Stimulated activated CD8-positive, alpha-beta memory T cell treated with anti-CD3 and anti-CD28 coated beads, Interleukin-15, amount 100 ng/mL, for 4 hours (primary cell): ENCODE results near the gene KLK10.

Experiments
- DNase-seq, 2 donors: peaks; one replicate each; pipeline ENCODE4 v3.0.0-alpha.2; 2020; ENCODE audit warnings: low read depth in 2 of 2

KLK10 gene

GRCh38 chr19:51019544-51019925, at the start of gene KLK10:
TSS of gene KLK10 (minus strand) at chr19:51019709. CDS start at chr19:51019130, 579 bp downstream.
- no peak for DNase-seq

- no peak for DNase-seq
Measured at GRCh38 chr19:51066393-51067186, 47.1 kb upstream of the KLK10 start.

- DNase-seq, result no peak
Measured at GRCh38 chr19:51065221-51065960, 45.9 kb upstream of the KLK10 start.

GRCh38 chr19:51064534-51065220, 45.2 kb upstream of the KLK10 start, which contains the start of gene KLK13:
TSS of gene KLK13 (minus strand) at chr19:51065092. CDS start at chr19:51065067, 25 bp downstream.
- DNase-seq, result no peak

GRCh38 chr19:51063664-51064063, 44.2 kb upstream of the KLK10 start:
- DNase-seq, result no peak

- no peak for DNase-seq
Measured at GRCh38 chr19:51060973-51061372, 41.5 kb upstream of the KLK10 start.

GRCh38 chr19:51060336-51060735, 40.8 kb upstream of the KLK10 start:
- no peak for DNase-seq

GRCh38 chr19:51059715-51060114, 40.2 kb upstream of the KLK10 start:
- DNase-seq, result no peak

GRCh38 chr19:51055866-51056265, 36.4 kb upstream of the KLK10 start:
- no peak for DNase-seq

GRCh38 chr19:51047031-51047335, 27.5 kb upstream of the KLK10 start:
- DNase-seq, result no peak

GRCh38 chr19:51044327-51044726, 24.8 kb upstream of the KLK10 start:
- no peak for DNase-seq

- DNase-seq, result no peak
Measured at GRCh38 chr19:51043497-51043896, 24.0 kb upstream of the KLK10 start.

GRCh38 chr19:51040151-51040550, 20.6 kb upstream of the KLK10 start:
- no peak for DNase-seq

- DNase-seq, result no peak
Measured at GRCh38 chr19:51036519-51036918, 17.0 kb upstream of the KLK10 start.

GRCh38 chr19:51034704-51035103, 15.2 kb upstream of the KLK10 start, which contains the start of gene KLK12:
TSS of gene KLK12 (minus strand) at chr19:51035002. CDS start at chr19:51034621, 381 bp downstream.
- no peak for DNase-seq

GRCh38 chr19:51031880-51032225, 12.3 kb upstream of the KLK10 start:
- no peak for DNase-seq

GRCh38 chr19:51031220-51031879, 11.8 kb upstream of the KLK10 start:
- DNase-seq, result no peak

GRCh38 chr19:51030631-51031030, 11.1 kb upstream of the KLK10 start:
- DNase-seq, result no peak

GRCh38 chr19:51029718-51030117, 10.2 kb upstream of the KLK10 start:
- DNase-seq, result no peak

- DNase-seq, result no peak
Measured at GRCh38 chr19:51027873-51028272, 8.4 kb upstream of the KLK10 start.

- DNase-seq, result no peak
Measured at GRCh38 chr19:51027126-51027806, 7.8 kb upstream of the KLK10 start.

GRCh38 chr19:51026554-51026831, 7.0 kb upstream of the KLK10 start, which contains the start of gene KLK11:
TSS of gene KLK11 (minus strand) at chr19:51026616. CDS start at chr19:51025631, 985 bp downstream.
- DNase-seq, result no peak
